ENCODE results near the gene PLD2.

Gene PLD2

DNA sequence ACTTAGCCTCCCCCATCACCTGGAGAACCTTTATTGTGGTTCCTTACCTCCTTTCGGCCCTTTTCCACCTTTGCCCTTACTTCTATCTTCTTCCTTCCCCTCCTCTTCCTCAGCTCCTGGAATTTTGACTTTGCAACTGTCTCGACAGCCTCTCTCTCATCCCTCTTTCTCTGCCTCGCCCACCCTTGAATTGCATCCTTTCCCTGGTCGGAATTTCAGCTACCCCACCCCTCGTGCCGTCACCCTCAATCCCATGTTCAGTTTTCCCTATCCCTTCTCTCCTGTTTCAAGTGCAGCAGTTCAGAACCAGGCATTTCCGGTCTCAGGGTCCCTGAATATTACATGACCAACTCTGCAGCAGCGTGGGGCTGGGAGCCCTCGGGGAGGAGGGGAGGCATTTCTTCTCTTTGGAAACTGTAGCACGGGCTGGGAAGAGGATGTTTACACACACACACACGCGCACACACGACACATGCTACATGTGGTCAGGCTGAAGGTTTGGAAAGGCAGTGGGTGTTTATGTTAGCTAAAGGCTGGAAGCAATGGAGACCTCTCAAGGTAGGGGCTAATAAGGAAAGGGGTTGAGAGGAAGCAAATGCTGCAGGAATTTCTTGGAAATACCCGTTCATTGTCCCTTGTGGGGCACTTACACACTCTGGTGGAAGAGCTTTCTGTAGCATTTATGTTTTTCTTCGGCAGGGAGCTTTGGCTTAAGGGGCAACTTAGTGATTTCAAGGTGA lies 27.2 kb downstream of the PLD2 start:
- DNase-seq (ENCODE audit: low spot score): peak; percentile 46

DNA sequence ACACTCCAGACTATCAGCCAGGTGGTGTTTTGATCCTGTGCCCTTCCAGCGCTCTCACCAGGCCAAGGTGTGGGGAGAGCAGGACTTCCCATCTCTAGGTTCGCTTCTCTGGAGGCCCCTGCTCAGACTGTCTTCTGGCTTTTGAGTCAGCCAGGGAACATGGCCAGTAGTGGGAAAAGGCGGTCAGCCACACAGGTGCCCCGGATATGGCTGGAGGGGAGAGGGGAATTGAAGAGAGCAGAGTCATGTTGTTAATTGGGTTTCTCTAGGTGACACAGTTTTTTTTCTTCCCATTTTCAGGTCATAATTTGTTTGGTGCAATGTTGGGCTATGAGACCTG lies 27.7 kb downstream of the PLD2 start:
- no peak for DNase-seq (ENCODE audit: low spot score)

DNA sequence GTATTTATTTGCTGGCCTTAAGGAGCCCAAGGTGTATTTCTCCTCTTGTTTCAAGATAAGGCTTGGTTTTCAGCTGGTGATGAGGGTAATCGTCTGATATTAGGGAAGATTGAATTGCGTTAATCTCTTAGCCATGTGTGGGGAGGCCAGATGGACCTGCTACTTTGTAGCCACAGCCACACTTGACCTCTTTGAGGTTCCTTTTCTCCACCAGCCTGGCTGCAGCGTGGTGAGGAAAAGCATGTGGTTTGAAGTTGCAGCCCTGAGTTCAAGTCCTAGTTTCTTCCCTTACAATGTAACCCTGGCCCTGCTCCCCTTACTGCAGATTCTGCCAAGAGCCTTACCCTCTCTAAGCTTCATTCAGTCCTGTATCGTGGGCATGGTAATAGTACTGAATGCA lies 29.3 kb downstream of the PLD2 start:
- DNase-seq (ENCODE audit: low spot score): no peak

DNA sequence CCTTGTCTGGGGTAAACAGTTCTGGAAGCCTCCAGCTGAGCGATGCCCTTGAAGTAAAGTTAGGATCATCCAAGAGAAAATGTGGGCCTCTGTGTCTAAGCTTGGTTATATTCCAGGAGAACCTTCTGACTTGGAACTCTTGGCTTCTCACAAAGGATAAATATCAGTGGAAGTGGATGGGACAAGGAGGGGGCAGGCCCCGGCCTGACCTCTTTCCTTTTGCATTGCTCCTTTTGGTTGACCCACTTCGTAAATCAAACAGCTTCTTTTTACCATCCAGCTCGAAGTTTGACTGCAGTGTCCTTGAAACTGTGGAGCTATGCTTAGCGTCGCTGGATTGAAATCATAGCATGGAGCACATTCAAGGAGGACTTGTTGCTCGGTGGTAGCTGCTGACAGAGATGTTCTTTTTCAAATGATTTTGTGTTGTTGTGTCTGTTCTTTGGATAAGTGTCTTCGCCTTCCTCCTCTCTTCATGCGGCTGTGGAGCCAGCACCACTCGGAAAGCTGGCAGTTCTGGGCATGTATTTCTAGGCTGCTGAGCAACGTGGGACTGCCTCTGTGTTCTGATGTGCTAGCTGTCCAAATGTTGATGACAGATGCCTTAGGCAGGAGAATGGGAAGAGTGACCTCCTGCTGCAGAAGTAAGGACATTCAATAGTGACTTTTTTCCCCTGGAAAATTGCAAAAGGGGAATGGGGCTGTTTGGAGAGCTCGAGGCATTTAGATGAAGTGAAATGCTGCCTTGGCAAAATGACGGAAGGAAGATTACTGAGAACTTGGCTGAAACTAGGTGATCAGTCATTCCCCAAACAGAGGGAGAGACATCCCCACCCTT lies 30.7 kb downstream of the PLD2 start:
- no peak for DNase-seq (ENCODE audit: low spot score)

DNA sequence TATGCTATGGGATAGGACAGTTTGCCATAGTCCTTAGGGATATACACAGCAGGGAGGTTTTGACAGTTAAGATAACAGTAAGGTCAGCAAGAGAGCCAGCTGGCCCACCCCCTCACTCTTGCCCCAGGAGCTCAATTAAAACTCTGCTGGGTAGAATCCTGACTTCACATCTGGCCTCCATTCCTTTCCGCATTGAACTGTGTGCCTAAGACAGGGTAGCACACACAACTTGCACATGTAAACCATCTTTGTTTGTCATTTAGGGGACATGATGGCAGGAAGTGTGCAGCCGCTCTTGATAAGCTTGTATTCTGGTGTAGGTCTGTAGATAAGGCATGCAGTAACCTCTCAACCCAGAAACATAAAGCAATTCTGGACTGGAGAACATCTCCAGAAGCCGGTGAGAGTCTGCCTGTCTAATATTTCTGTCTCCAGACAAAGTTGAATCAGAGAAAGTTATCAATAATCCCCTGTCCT lies 31.4 kb downstream of the PLD2 start:
- no peak for DNase-seq (ENCODE audit: low spot score)

DNA sequence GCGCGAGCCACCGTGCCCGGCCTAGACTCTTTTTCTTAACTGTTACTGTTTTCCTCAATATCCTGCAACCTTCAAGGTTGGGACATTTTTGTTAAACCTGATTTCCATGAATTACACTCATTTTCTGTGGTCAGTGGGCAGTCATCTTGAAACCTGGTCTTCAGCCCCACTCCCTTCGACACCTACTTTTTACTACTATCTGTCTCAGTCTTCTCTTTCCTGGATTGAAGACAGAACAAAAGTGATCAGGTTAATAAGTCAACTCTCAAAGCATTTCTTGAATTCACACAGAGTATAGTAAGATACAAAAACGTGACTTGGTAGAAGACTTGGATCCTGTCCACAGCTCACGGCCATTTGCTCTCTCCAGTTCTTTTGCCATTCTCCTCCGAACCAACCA lies 32.3 kb downstream of the PLD2 start:
- DNase-seq (ENCODE audit: low spot score): no peak

DNA sequence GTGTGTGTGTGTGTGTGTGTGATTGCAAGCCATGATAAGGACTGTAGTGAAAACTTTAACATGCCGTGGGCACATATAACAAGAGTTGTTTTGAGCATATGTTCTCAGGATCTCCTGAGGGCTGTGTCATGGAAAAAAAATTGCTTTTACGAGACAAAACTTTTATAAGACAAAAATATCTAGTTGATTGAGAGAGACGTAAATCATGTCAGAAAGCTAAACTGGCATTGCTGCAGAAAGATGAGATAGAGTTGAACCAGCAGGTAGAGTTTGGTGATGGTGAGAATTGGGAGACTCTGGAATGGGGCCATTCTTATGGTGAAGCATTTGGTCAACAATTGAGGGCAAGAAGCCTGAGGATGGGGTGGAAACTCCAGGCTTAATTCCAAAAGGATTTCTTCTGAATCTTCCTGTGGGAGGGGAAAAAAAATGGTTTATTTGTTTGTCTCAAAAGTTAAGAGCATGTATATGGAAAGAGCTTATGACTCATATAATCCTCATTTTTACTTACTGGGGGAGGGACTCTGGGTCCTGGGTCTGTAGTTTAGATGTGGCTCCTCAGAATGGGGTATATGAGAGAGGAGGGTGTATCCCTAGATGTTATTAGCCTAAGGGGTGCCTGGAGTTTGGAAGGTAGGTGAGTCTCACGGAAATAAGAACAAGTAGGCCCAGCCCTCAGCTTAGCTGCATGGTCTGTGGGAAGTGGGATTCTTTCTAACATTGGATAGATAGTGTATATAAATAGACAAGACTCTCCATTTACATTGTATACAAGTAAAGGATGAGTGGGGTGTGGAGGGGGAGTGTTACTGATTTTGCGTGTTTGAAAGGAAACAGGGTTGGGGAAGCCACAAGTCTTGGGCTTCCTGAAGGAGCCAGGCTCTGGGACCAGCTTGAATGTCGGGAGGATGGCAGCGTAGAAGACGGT lies 33.3 kb downstream of the PLD2 start:
- no peak for DNase-seq (ENCODE audit: low spot score)

DNA sequence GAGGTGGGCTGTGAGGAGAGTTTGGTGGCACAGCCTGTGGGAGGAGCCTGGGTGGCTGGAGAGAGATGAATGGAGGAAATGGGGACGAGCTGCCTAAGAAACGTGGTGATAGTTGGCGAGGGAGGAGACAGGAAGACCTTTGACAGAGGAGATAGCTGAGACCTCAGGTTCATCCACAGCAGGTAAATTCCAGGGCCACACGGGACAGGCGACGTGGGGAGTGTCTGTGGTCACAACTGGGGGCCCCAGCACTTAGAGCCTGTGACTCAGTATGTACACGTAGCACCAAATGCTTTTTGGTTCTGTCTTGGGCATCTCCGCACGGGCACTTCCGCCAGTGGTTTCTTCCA lies 33.9 kb downstream of the PLD2 start:
- no peak for DNase-seq (ENCODE audit: low spot score)

DNA sequence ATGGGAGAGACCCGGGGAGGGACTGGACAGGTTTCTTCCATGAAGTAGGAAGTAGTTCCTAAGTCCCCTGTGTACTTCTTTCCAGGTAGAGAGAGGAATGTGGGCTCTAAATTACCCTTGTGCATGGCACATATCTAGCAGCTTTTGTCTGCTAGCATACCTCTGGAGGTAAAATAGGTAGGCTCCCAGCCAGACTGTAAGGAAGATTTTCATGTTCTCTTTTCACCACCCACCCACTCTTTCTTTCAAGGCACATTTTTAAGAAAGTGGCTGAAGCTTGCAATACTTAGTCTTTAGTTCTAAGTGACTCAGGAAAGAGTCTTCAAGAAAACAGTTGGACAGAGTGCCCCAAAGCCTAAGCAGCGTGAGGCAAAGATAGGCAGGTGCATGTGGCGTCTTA lies 35.4 kb downstream of the PLD2 start:
- no peak for DNase-seq (ENCODE audit: low spot score)

DNA sequence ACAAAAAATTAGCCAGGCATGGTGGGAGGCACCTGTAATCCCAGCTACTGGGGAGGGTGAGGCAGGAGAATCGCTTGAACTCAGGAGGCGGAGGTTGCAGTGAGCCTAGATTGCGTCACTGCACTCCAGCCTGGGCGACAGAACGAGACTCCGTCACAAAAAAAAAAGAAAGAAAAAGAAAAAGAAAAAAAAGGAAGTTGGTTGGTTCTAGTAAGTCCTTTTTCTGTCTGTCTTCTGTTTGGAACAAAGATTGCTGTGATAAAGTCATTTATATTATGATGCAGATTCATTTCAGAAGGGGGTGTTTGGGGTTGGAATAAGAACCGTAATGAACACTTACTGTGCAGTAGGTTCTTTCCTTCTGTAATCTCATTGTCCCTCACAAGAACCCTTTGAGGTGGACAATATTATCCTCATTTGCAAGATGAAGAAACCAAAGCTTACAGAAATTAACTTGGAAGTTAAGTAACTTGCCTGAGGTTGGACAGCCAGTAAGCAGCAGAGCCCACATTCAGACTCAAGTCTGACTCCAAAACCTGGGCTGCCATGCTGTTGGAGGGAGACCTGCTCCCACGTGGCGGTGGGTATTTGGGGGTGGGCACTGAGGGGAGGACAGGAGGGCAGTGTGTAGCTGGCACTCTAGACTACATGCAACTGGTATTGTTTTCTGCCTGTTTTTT lies 36.5 kb downstream of the PLD2 start:
- no peak for DNase-seq (ENCODE audit: low spot score)

DNA sequence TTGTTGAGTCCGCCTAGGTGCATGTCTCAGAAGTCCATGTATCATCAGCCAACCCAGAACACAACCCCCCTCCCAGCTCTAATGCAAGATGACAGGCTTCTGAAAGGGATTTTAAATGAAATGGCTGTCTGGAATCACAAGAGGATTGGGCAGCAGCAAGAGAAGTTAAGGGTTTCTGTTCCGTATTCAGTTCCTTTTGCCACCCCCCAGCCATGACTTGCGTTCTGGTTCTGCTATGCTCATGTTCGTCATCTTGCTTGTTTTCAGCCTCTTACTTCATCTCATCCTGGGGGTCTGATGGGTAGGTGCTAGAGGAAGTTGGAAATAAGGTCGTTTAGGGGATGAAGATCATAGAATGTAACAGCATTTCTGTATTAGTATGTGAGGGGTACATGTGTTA lies 38.2 kb downstream of the PLD2 start:
- no peak for DNase-seq (ENCODE audit: low spot score)

DNA sequence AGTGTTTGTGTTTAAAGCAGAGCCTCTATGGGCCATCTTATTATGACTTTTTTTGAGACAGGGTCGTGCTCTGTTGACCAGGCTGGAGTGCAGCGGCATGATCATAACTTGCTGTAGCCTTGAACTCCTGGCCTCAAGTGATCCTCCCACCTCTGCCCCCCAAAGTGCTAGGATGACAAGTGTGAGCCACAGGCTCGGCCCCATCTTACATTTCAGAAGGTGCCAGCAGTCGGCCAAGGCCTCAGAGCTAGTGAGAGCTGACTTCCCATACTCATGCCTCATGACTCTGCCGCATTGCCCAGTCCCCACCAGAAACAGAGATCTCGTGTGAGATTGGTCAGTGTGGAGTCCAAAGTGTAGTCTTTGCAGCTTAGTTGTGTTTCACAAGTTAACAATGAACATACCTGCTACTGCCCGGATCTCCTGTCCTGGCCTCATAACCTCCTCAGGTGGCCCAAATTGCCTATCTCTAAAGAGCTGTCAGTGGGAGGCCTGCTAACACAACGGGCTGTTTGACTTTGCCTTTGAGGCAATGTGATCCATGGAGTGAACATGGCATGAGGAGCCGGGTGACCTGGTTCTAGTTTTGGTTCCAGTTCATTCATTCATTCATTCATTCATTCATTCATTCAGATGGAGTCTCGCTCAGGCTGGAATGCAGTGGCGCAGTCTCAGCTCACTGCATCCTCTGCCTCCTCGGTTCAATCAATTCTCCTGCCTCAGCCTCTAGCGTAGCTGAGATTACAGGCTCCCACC lies 39.9 kb downstream of the PLD2 start:
- no peak for DNase-seq (ENCODE audit: low spot score)

DNA sequence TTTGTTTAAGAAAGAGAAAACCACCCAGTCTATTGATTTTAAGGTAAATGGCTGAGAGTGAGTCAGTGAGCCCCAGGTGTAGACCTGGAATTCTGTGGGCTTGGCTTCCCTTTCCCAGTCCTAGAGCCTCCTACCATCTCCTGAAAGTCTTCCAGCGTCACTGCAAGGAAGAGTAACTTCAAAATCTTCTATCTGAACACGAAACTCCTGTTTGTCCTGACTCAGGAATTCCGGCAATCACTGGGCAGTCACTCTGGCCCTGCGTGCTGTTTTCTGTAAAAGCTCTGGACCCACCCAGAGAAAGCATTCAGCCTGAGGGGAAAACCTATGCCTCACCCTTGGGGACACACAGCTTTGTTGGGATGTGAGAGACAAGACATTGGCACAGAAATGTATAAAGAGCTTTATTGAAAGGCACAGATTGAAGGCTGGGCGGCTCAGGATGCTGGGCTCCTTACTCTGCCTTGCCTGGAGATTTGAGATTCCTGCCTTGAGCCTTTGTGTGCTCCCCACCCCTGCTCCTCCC lies 42.1 kb downstream of the PLD2 start:
- no peak for DNase-seq (ENCODE audit: low spot score)

DNA sequence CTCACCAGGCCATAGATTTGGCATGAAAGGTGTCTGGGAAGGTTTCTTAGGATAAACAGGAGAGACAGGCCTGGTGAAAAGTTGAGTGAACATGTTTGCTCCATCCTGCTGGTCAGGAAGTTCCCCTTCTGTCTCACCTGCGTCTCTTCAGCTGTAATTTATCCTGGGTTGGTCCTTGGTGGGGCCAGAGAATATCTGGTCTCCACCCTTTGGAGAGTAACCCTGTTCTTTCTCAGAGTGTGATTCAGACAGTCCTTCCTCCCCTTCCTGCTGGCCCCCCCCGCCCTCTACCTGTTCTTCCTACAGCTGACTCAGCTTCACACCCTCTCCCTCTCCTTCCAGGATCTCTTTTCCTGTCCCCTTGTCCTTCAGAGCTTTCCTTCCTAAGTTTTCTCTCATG lies 43.3 kb downstream of the PLD2 start:
- DNase-seq (ENCODE audit: low spot score): no peak

DNA sequence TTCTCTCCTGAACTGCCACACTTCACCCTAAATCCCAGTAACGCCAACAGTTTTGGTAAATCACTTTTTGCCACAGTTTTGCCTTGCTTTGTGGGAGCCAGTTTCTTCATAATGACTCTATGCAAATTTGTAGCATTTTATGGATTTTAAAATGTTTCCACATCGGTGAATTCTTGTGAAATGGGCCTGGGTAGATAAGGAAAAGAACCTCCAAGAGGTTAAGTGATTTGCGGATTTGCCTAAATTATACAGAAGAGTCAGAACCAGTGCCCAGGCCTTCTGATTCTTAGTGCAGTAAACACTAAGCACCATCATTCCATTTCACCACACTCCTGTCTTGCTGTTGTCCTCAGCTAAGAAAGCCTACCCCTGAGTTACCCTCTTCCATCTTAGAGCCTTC lies 44.1 kb downstream of the PLD2 start:
- DNase-seq (ENCODE audit: low spot score): no peak

DNA sequence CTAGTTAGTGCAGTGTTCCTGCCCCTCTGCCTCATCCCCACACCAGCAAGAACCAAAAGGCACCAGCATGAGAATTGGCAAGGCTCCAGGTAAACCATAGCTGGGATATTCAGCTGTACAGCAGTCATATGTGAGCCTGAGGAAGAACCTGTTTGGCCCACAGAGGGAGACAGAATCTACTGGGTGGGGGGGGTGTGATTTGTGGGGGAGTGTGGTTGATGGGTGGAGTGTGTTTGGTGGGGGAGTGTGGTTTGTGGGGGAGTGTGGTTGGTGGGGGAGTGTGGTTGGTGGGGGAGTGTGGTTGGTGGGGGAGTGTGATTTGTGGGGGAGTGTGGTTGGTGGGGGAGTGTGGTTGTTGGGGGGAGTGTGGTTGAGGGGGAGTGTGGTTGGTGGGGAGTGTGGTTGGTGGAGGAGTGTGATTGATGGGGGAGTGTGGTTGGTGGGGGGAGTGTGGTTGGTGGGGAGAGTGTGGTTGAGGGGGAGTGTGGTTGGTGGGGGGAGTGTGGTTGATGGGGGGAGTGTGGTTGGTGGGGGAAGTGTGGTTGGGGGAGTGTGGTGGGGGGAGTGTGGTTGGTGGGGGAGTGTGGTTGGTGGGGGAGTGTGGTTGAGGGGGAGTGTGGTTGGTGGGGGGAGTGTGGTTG lies 45.7 kb downstream of the PLD2 start:
- peak; percentile 62 for DNase-seq (ENCODE audit: low spot score)

DNA sequence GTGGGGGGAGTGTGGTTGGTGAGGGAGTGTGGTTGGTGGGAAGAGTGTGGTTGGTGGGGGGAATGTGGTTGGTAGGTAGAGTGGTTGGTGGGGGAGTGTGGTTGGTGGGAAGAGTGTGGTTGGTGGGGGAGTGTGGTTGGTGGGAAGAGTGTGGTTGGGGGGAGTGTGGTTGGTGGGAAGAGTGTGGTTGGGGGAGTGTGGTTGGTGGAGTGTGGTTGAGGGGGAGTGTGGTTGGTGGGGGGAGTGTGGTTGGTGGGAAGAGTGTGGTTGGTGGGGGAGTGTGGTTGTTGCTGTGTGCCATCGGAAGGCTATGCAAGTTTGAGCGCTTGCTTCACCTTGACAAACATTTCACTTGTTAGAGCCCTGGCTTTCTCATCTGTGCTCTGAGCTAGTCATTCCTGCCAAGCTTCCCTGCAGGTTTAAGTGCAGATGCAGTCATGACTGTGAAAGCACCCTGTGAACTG lies 46.3 kb downstream of the PLD2 start:
- no peak for DNase-seq (ENCODE audit: low spot score)

DNA sequence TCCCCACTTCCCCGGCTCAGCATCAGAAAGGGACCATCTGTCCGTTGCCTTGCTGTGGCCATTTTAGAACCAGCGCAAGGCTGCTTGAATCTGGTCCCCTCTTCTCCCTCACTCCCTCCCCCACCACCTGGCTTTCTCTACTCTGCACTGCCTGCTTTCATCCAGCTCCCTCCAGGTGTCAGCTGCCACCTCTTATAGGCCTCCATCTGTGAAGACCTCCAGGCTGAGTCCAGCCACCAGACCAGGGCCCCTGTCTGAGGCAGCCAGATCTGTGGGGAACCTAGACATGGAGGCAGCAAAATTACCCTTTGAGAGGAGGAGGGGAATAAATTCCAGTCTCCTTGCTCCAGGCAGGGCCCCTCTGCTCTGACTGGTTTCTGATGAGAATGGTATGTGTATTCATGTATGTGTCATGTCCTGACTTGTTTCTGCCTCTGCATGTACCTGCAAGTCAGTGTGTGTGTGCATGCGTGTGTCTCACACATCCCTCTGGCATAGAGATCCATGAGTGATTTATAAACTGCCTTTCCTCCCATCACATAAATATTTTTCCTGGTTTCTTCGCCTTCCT lies 47.2 kb downstream of the PLD2 start:
- DNase-seq (ENCODE audit: low spot score): no peak

DNA sequence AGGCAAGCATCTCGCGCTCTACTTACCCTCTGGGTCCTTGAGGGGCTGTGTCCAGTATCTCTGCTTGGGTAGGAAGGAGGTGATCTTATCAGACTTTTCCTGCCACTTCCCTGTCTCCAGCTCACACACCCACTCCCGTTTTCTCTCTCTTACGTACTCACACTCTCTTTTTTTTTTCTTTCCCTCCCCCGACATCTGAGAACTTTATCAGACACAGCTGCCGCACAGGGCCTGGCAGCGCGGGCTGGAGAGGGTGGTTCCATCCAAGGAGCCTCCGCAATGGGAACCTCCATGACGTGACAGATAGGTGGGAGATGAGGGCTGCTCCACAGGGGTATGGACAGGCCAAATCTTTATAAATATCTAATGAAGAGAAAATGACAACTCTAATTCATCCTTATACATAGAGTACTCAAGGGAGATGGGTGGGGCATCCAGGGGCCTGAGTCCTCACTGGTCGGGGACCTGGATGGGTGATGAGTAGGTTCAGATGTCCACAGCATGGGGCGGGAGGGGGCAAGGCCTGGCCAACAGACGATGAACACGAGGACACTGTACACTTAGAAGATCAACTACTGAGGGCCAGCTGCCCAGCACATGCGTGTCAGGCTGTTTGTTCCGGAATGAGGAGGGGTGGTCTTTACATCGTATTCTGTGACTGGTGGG lies 49.5 kb downstream of the PLD2 start:
- no peak for DNase-seq (ENCODE audit: low spot score)

DNA sequence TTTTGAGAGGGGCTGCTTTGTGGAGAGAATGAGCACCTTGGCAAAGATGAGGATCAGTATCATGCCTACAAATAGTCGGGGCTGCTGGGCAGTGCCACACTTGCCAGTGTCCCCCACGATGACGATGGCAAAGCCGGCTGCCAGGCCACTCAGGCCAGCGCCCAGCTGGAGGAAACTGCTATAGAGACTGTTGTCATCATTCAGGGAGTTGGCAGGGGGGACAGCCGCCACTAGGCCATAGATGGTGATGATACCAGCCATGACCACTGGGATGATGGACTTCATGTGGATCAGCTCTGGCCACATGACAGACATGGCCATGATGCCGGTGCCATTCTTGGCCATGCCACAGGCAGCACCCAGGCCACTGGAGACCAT lies 50.0 kb downstream of the PLD2 start:
- DNase-seq (ENCODE audit: low spot score): no peak

Measured in GM03348 (cell line).